Measurements from ENCODE around the gene CELF6.

GRCh38 chr15:72265031-72265430, 54.9 kb downstream of the CELF6 start:
- TF ChIP-seq, protein P1, sequence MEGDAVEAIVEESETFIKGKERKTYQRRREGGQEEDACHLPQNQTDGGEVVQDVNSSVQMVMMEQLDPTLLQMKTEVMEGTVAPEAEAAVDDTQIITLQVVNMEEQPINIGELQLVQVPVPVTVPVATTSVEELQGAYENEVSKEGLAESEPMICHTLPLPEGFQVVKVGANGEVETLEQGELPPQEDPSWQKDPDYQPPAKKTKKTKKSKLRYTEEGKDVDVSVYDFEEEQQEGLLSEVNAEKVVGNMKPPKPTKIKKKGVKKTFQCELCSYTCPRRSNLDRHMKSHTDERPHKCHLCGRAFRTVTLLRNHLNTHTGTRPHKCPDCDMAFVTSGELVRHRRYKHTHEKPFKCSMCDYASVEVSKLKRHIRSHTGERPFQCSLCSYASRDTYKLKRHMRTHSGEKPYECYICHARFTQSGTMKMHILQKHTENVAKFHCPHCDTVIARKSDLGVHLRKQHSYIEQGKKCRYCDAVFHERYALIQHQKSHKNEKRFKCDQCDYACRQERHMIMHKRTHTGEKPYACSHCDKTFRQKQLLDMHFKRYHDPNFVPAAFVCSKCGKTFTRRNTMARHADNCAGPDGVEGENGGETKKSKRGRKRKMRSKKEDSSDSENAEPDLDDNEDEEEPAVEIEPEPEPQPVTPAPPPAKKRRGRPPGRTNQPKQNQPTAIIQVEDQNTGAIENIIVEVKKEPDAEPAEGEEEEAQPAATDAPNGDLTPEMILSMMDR (IDR thresholded peaks at IDR 0.05; ENCODE audit: extremely low read depth in 1 of 2, insufficient read depth in 1 of 2, low read depth in 1 of 2, low read length in 2 of 2) = no peak
- no peak for TF ChIP-seq EZH2 (IDR thresholded peaks at IDR 0.05; ENCODE audit: borderline replicate concordance, low read depth, low read length, severe bottlenecking)
- no peak for TF ChIP-seq POLR2A (IDR thresholded peaks at IDR 0.05; ENCODE audit: low read depth, low read length)
- TF ChIP-seq POLR2AphosphoS5 (IDR thresholded peaks at IDR 0.05; ENCODE audit: insufficient read depth, low read depth, low read length) = no peak
- TF ChIP-seq JUN (IDR thresholded peaks at IDR 0.05; ENCODE audit: borderline replicate concordance, insufficient read depth, insufficient read length, low read depth) = no peak
- no peak for TF ChIP-seq MYC (IDR thresholded peaks at IDR 0.05; ENCODE audit: low read depth, low read length)
